RWPE1 (cell line): ENCODE results near the gene SLC27A4.

Experiments
- CTCF ChIA-PET: fragments of 350-600 bp; sonication (Branson Sonifier 250); formaldehyde crosslinking; extraction: SDS; loops from one replicate; lab custom pipeline; 2021; lab: Yijun Ruan, JAX
- POLR2A ChIA-PET: fragments of 400-600 bp; formaldehyde crosslinking; extraction: SDS; loops from one replicate; lab custom pipeline; 2020; ENCODE audit warnings: antibody characterized with exemption; ENCODE audit not compliant: low non-redundant PET; lab: Yijun Ruan, JAX
- DNase-seq: peaks from one replicate; pipeline ENCODE4 v3.0.0; 2012; ENCODE audit warnings: low spot score
- H3K27ac ChIP-seq: fragments of 450-650 bp; 2 replicates; pipeline ENCODE4 v1.5.1; 2017
- CTCF ChIP-seq: fragments of 450-650 bp; conservative IDR thresholded peaks from 2 replicates; pipeline ENCODE4 v1.5.1; 2017; ENCODE audit warnings: low read depth, mild to moderate bottlenecking

Gene SLC27A4

DNA sequence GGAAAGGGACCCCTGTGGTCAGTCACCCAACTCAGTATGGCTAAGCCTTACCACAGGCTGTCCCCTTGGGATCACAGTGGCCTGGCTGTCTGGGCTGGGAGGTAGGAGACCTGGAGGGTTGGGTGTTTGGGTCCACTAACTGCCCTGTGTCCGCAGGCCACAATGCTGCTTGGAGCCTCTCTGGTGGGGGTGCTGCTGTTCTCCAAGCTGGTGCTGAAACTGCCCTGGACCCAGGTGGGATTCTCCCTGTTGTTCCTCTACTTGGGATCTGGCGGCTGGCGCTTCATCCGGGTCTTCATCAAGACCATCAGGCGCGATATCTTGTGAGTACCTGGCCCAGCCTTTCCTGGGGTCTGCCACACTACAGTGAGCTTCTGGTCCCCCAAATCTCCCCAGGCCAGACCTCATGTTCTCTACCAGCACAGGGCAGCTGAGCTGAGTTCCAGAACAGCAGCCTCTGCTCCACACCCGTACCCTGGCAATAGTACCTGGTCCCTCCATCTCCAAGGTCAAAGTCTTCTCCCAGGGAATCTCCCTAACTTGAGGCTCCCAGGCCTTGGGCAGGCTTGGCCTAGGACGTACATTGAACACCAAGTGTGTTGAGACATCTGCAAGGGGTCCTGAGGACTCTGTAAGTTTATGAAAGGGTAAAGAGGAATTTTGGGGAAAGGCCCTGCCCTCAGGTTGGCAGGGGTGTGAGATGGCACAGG, 2.8 kb downstream of the SLC27A4 start:
- TF ChIP-seq CTCF: no peak
- no peak for DNase-seq
- ChIA-PET POLR2A (interaction anchor here (0.6 kb wide), 1 partner anchor 28 kb away, joined by 3 read pairs; the partner anchor contains the start of gene URM1), CTCF (interaction anchor here (0.8 to 1.0 kb wide), 2 partner anchors 18 to 55 kb away, joined by 3 to 4 read pairs; no protein-coding TSS in a partner anchor)
- H3K27ac ChIP-seq: peak overlapping the region; percentile 6

DNA sequence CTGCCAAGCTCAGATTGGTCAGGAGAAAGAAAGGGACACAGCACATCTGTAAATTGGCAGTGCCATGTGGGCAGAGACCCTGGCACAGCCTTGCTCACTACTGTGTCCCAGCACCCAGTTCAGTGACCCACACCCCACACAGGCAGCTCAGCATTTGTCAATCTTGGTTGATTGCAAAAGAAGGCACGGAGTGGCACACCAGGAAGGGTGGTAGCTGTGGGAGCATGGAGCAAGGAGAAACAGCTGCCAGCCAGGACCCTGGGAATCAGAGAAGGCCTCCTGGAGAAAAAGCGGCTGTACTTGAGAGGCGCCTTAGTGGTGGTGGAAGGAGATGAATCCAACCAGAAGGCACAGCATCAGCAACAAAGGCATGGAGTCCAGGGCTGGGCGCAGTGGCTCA, 3.5 kb downstream of the SLC27A4 start:
- peak overlapping the region; percentile 6 for H3K27ac ChIP-seq
- DNase-seq: no peak
- POLR2A ChIA-PET: interaction anchor here (0.6 kb wide), 1 partner anchor 27 kb away, joined by 3 read pairs; the partner anchor contains the start of gene URM1
- CTCF ChIA-PET: interaction anchor here (0.8 to 1.0 kb wide), 3 partner anchors 17 to 56 kb away, joined by 3 to 4 read pairs (median 3); no protein-coding TSS in a partner anchor
- no peak for TF ChIP-seq CTCF

GRCh38 chr9:128344931-128345605, 4.7 kb downstream of the SLC27A4 start:
- no peak for TF ChIP-seq CTCF
- ChIA-PET CTCF (interaction anchor here (0.6 to 1.1 kb wide), 3 partner anchors 17 to 50 kb away, joined by 3 to 4 read pairs (median 3); no protein-coding TSS in a partner anchor), POLR2A (no interaction called here)
- no peak overlapping the region for H3K27ac ChIP-seq
- DNase-seq: no peak

- H3K27ac ChIP-seq: peak overlapping the region; percentile 0; the same call in 1 of the 2 replicates
- DNase-seq: no peak
- TF ChIP-seq CTCF: no peak
- CTCF ChIA-PET: no interaction called here
- POLR2A ChIA-PET: interaction anchor here (0.5 kb wide), 1 partner anchor 209 kb away, joined by 7 read pairs; no protein-coding TSS in a partner anchor
These were observed 8.8 kb downstream of the SLC27A4 start for GRCh38 chr9:128349125-128349524.

DNA sequence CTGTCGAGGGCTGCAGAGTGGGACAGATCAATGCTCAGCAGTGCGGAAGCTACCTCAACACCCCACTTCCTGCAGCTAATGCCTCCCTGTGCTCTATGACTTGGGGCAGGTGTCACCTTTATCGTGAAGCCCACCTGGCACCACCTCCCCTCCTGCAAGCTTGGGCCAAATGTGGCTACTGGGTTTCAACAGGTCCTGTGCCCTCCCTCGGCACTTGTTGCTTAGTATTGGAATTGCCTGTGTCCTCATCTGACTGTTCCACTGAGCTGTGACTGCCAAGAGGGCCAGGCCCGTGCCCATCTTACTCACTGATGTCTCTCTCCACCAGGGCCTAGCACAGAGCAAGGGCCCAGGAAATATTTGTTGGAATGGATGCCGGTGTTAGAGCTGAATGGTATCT, 9.4 kb downstream of the SLC27A4 start:
- peak overlapping the region; percentile 0; the same call in 1 of the 2 replicates for H3K27ac ChIP-seq

More for the DNA sequence above, 9.4 kb downstream of the SLC27A4 start:
- no peak for TF ChIP-seq CTCF
- no peak for DNase-seq
- POLR2A ChIA-PET: no interaction called here
- CTCF ChIA-PET: interaction anchor here (0.9 to 1.0 kb wide), 2 partner anchors 8 to 12 kb away, joined by 3 to 5 read pairs; no protein-coding TSS in a partner anchor
